CD1c-positive myeloid dendritic cell (primary cell): Measurements from ENCODE around the gene CBLC.

ENCODE experiments used
- DNase-seq: peaks from one replicate; pipeline ENCODE4 v3.0.0-alpha.2; 2016; ENCODE audit errors: extremely low spot score

CBLC gene

GRCh38 chr19:44746616-44746945, 31.1 kb upstream of the CBLC start:
- no peak for DNase-seq

GRCh38 chr19:44746946-44747738, 30.5 kb upstream of the CBLC start:
- peak; percentile 96 for DNase-seq

GRCh38 chr19:44747739-44748425, 29.8 kb upstream of the CBLC start:
- DNase-seq, result peak; percentile 95

GRCh38 chr19:44748426-44749254, 29.1 kb upstream of the CBLC start, which contains the start of gene BCL3:
Gene BCL3, plus strand, starts transcription at chr19:44748708. Its CDS starts 83 bp downstream, at chr19:44748791.
- peak; percentile 80 for DNase-seq

- DNase-seq, result no peak
These were observed 28.4 kb upstream of the CBLC start for GRCh38 chr19:44749292-44749691.

- no peak for DNase-seq
These were observed 27.7 kb upstream of the CBLC start for GRCh38 chr19:44749994-44750393.

GRCh38 chr19:44752123-44752815, 25.4 kb upstream of the CBLC start:
- DNase-seq, result no peak

GRCh38 chr19:44752816-44753625, 24.7 kb upstream of the CBLC start:
- peak; percentile 95 for DNase-seq

GRCh38 chr19:44753626-44753931, 24.1 kb upstream of the CBLC start:
- DNase-seq, result no peak

- DNase-seq, result peak; percentile 89
These were observed 23.5 kb upstream of the CBLC start for GRCh38 chr19:44753932-44754749.

GRCh38 chr19:44754750-44755080, 23.0 kb upstream of the CBLC start:
- DNase-seq, result no peak

GRCh38 chr19:44755219-44755618, 22.5 kb upstream of the CBLC start:
- no peak for DNase-seq

- DNase-seq, result no peak
These were observed 21.6 kb upstream of the CBLC start for GRCh38 chr19:44756089-44756562.

GRCh38 chr19:44757057-44757734, 20.5 kb upstream of the CBLC start:
- no peak for DNase-seq

- DNase-seq, result no peak
These were observed 19.8 kb upstream of the CBLC start for GRCh38 chr19:44757735-44758505.

- DNase-seq, result no peak
These were observed 19.1 kb upstream of the CBLC start for GRCh38 chr19:44758596-44758995.

GRCh38 chr19:44759083-44759804, 18.4 kb upstream of the CBLC start:
- no peak for DNase-seq

GRCh38 chr19:44762038-44762437, 15.7 kb upstream of the CBLC start:
- no peak for DNase-seq
